GM21737 (cell line): ENCODE results near the gene FLRT2.

ENCODE experiments used
- ATAC-seq: cut with Tn5 transposase; IDR thresholded peaks from one replicate; pipeline ENCODE4 v1.9.1; 2021; ENCODE audit warnings: mild to moderate bottlenecking, moderate library complexity; ENCODE audit not compliant: unreplicated experiment

FLRT2 gene

GRCh38 chr14:85530626-85531025, 682 bp downstream of the FLRT2 start:
- ATAC-seq: no peak

- ATAC-seq: no peak
These were observed 1.2 kb downstream of the FLRT2 start for GRCh38 chr14:85531141-85531586.

GRCh38 chr14:85531587-85532373, 1.8 kb downstream of the FLRT2 start:
- ATAC-seq: no peak

- ATAC-seq: no peak
These were observed 2.6 kb downstream of the FLRT2 start for GRCh38 chr14:85532374-85533022.

GRCh38 chr14:85533023-85533860, 3.3 kb downstream of the FLRT2 start:
- no peak for ATAC-seq

GRCh38 chr14:85533861-85534291, 3.9 kb downstream of the FLRT2 start:
- no peak for ATAC-seq

GRCh38 chr14:85534458-85535293, 4.7 kb downstream of the FLRT2 start:
- no peak for ATAC-seq

- ATAC-seq: no peak
These were observed 5.4 kb downstream of the FLRT2 start for GRCh38 chr14:85535321-85535720.

GRCh38 chr14:85535991-85536832, 6.3 kb downstream of the FLRT2 start:
- ATAC-seq: no peak

GRCh38 chr14:85536833-85537190, 6.9 kb downstream of the FLRT2 start:
- ATAC-seq: no peak

- ATAC-seq: no peak
These were observed 7.6 kb downstream of the FLRT2 start for GRCh38 chr14:85537526-85537925.

- ATAC-seq: no peak
These were observed 8.7 kb downstream of the FLRT2 start for GRCh38 chr14:85538636-85539035.

- ATAC-seq: no peak
These were observed 9.6 kb downstream of the FLRT2 start for GRCh38 chr14:85539510-85539909.

- ATAC-seq: no peak
These were observed 12.7 kb downstream of the FLRT2 start for GRCh38 chr14:85542623-85543022.

- ATAC-seq: no peak
These were observed 15.8 kb downstream of the FLRT2 start for GRCh38 chr14:85545738-85546137.

GRCh38 chr14:85546390-85546789, 16.4 kb downstream of the FLRT2 start:
- ATAC-seq: no peak

GRCh38 chr14:85549697-85550096, 19.8 kb downstream of the FLRT2 start:
- no peak for ATAC-seq

- no peak for ATAC-seq
These were observed 24.2 kb downstream of the FLRT2 start for GRCh38 chr14:85554106-85554505.

GRCh38 chr14:85556267-85556666, 26.3 kb downstream of the FLRT2 start:
- no peak for ATAC-seq

GRCh38 chr14:85558505-85558904, 28.6 kb downstream of the FLRT2 start:
- no peak for ATAC-seq
